WTC11 (cell line): ENCODE data around the gene PDXK. TPM values are rescaled to one million over a fixed set of nuclear protein-coding genes. Genes with fewer than 3 reads are reported as not detected.

Source experiments
- ATAC-seq: fragments of 200-7000 bp; cut with Tn5 transposase; 2 replicates; pipeline ENCODE4 v1.10.0; 2021; ENCODE audit warnings: mild to moderate bottlenecking, moderate library complexity
- CTCF ChIA-PET: fragments of 300-600 bp; sonication (Branson Sonifier 250); formaldehyde crosslinking; loops from one replicate; lab custom pipeline; 2021; ENCODE audit warnings: antibody characterized with exemption; lab: Charles Lee
- POLR2A ChIA-PET: fragments of 350-600 bp; sonication (Branson Sonifier 250); formaldehyde crosslinking; loops from one replicate; lab custom pipeline; 2021; ENCODE audit warnings: antibody characterized with exemption; lab: Charles Lee
- DNase-seq: peaks from one replicate; pipeline ENCODE4 v3.0.0; 2021; ENCODE audit warnings: low spot score
- H3K27ac Mint-ChIP-seq: 2 replicates; pipeline ENCODE4 v1.8.0; 2021; ENCODE audit warnings: mixed read lengths
- H3K27me3 Mint-ChIP-seq: 2 replicates; pipeline ENCODE4 v1.8.0; 2021; ENCODE audit warnings: low read depth, mild to moderate bottlenecking, moderate library complexity, mixed read lengths
- H3K36me3 Mint-ChIP-seq: 2 replicates; pipeline ENCODE4 v1.8.0; 2021; ENCODE audit warnings: mixed read lengths
- H3K4me1 Mint-ChIP-seq: 2 replicates; pipeline ENCODE4 v1.8.0; 2022; ENCODE audit warnings: mixed read lengths
- H3K4me3 Mint-ChIP-seq: 2 replicates; pipeline ENCODE4 v1.8.0; 2021; ENCODE audit warnings: mild to moderate bottlenecking, moderate library complexity, mixed read lengths
- H3K9me3 Mint-ChIP-seq: 2 replicates; pipeline ENCODE4 v1.8.0; 2021; ENCODE audit warnings: mixed read lengths
- AR ChIP-seq: fragments of 250-450 bp; sonication (Bioruptor Pico); IDR thresholded peaks from 2 replicates; pipeline ENCODE4 v1.9.0; 2021; ENCODE audit warnings: mild to moderate bottlenecking
- CREM ChIP-seq: sonication (generic); formaldehyde crosslinking; IDR thresholded peaks from 2 replicates; pipeline ENCODE4 v1.8.1; 2022; ENCODE audit warnings: mild to moderate bottlenecking, missing genetic modification reagents, moderate library complexity
- GTF2I ChIP-seq: fragments of 250-450 bp; sonication (Bioruptor Pico); conservative IDR thresholded peaks from 2 replicates; pipeline ENCODE4 v1.4.0; 2021; ENCODE audit warnings: mild to moderate bottlenecking
- MXD4 ChIP-seq: fragments of 250-450 bp; sonication (Bioruptor Pico); IDR thresholded peaks from 2 replicates; pipeline ENCODE4 v1.8.0; 2021; ENCODE audit warnings: mild to moderate bottlenecking, moderate library complexity, borderline replicate concordance
- TEAD4 ChIP-seq: sonication (generic); formaldehyde crosslinking; IDR thresholded peaks from 2 replicates; pipeline ENCODE4 v1.8.0; 2022; ENCODE audit warnings: mild to moderate bottlenecking, missing genetic modification reagents
- ZNF121 ChIP-seq: sonication (generic); formaldehyde crosslinking; IDR thresholded peaks from 2 replicates; pipeline ENCODE4 v1.8.0; 2023; ENCODE audit warnings: missing genetic modification reagents
- ZNF232 ChIP-seq: sonication (generic); formaldehyde crosslinking; IDR thresholded peaks from 2 replicates; pipeline ENCODE4 v1.8.0; 2022; ENCODE audit warnings: mild to moderate bottlenecking, missing genetic modification reagents
- ZNF263 ChIP-seq: sonication (generic); formaldehyde crosslinking; IDR thresholded peaks from 2 replicates; pipeline ENCODE4 v1.8.1; 2022; ENCODE audit warnings: low read depth, mild to moderate bottlenecking, moderate library complexity, missing genetic modification reagents
- ZNF281 ChIP-seq: sonication (generic); formaldehyde crosslinking; IDR thresholded peaks from 2 replicates; pipeline ENCODE4 v1.8.0; 2023; ENCODE audit warnings: mild to moderate bottlenecking, missing genetic modification reagents
- ZNF416 ChIP-seq: fragments of 250-450 bp; sonication (Bioruptor Pico); IDR thresholded peaks from 2 replicates; pipeline ENCODE4 v1.9.0; 2021; ENCODE audit warnings: mild to moderate bottlenecking, inconsistent platforms
- total RNA-seq: library from RNA; stranded (reverse); gene quantifications from 3 replicates; pipeline ENCODE4 v1.2.3, GENCODE V29; 2021
- TF ChIP-seq, protein P1 (sequence below): sonication (generic); formaldehyde crosslinking; IDR thresholded peaks from 2 replicates; pipeline ENCODE4 v1.8.1; 2023; ENCODE audit warnings: mild to moderate bottlenecking, missing genetic modification reagents
- TF ChIP-seq, protein P2 (sequence below): fragments of 250-450 bp; sonication (Bioruptor Pico); IDR thresholded peaks from 2 replicates; pipeline ENCODE4 v2.1.2; 2022; ENCODE audit warnings: mild to moderate bottlenecking, moderate library complexity
- TF ChIP-seq, protein P3 (sequence below): sonication (generic); formaldehyde crosslinking; IDR thresholded peaks from 2 replicates; pipeline ENCODE4 v1.8.1; 2022; ENCODE audit warnings: low read depth, mild to moderate bottlenecking, moderate library complexity, missing genetic modification reagents, borderline replicate concordance
- TF ChIP-seq, protein P4 (sequence below): sonication (generic); formaldehyde crosslinking; IDR thresholded peaks from 2 replicates; pipeline ENCODE4 v1.8.0; 2023; ENCODE audit warnings: missing genetic modification reagents

PDXK gene
- total RNA-seq, 1 experiment from 2014 or later = 120 TPM

GRCh38 chr21:43758811-43759210 lies 39.9 kb downstream of the PDXK start:
- ChIA-PET POLR2A (no interaction called here), CTCF (interaction anchor here (1.1 kb wide), 1 partner anchor 183 kb away, joined by 4 read pairs; no protein-coding TSS in a partner anchor)
- DNase-seq (no peak), ATAC-seq (no peak)
- no peak overlapping the region for H3K4me3 Mint-ChIP-seq
- peaks cover 42% of the 10 kb centered on the region for H3K36me3 Mint-ChIP-seq
- no peaks in the 10 kb centered on the region for H3K9me3 Mint-ChIP-seq
- TF ChIP-seq, protein P1, sequence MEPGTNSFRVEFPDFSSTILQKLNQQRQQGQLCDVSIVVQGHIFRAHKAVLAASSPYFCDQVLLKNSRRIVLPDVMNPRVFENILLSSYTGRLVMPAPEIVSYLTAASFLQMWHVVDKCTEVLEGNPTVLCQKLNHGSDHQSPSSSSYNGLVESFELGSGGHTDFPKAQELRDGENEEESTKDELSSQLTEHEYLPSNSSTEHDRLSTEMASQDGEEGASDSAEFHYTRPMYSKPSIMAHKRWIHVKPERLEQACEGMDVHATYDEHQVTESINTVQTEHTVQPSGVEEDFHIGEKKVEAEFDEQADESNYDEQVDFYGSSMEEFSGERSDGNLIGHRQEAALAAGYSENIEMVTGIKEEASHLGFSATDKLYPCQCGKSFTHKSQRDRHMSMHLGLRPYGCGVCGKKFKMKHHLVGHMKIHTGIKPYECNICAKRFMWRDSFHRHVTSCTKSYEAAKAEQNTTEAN = no peak
- TF ChIP-seq, protein P2, sequence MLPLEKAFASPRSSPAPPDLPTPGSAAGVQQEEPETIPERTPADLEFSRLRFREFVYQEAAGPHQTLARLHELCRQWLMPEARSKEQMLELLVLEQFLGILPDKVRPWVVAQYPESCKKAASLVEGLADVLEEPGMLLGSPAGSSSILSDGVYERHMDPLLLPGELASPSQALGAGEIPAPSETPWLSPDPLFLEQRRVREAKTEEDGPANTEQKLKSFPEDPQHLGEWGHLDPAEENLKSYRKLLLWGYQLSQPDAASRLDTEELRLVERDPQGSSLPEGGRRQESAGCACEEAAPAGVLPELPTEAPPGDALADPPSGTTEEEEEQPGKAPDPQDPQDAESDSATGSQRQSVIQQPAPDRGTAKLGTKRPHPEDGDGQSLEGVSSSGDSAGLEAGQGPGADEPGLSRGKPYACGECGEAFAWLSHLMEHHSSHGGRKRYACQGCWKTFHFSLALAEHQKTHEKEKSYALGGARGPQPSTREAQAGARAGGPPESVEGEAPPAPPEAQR (CRISPR knock-in tag) = no peak
- no peak for TF ChIP-seq AR (CRISPR knock-in tag)
- TF ChIP-seq, protein P3, sequence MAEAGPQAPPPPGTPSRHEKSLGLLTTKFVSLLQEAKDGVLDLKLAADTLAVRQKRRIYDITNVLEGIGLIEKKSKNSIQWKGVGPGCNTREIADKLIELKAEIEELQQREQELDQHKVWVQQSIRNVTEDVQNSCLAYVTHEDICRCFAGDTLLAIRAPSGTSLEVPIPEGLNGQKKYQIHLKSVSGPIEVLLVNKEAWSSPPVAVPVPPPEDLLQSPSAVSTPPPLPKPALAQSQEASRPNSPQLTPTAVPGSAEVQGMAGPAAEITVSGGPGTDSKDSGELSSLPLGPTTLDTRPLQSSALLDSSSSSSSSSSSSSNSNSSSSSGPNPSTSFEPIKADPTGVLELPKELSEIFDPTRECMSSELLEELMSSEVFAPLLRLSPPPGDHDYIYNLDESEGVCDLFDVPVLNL (CRISPR knock-in tag) = no peak
- TF ChIP-seq ZNF416 = no peak
- TF ChIP-seq ZNF232 = no peak
- TF ChIP-seq, protein P4, sequence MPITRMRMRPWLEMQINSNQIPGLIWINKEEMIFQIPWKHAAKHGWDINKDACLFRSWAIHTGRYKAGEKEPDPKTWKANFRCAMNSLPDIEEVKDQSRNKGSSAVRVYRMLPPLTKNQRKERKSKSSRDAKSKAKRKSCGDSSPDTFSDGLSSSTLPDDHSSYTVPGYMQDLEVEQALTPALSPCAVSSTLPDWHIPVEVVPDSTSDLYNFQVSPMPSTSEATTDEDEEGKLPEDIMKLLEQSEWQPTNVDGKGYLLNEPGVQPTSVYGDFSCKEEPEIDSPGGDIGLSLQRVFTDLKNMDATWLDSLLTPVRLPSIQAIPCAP = no peak
- TF ChIP-seq ZNF121 (CRISPR knock-in tag) = no peak
- no peak for TF ChIP-seq ZNF263 (CRISPR knock-in tag)
- no peaks in the 10 kb centered on the region for H3K27me3 Mint-ChIP-seq
- 0 out of 2 replicates have a peak overlapping the region, but pooled peaks have one; percentile 65 for H3K27ac Mint-ChIP-seq
- no peaks in the 10 kb centered on the region for H3K4me1 Mint-ChIP-seq

GRCh38 chr21:43759651-43760050 lies 40.7 kb downstream of the PDXK start:
- no peak for DNase-seq
- CTCF ChIA-PET = interaction anchor here (1.1 kb wide), 1 partner anchor 182 kb away, joined by 4 read pairs; no protein-coding TSS in a partner anchor
- Mint-ChIP-seq H3K27me3 (no peaks in the 10 kb centered on the region), H3K4me1 (no peaks in the 10 kb centered on the region), H3K4me3 (no peak overlapping the region), H3K9me3 (no peaks in the 10 kb centered on the region), H3K36me3 (peaks cover 34% of the 10 kb centered on the region), H3K27ac (no peak overlapping the region)
- ATAC-seq = no peak
- TF ChIP-seq, protein P3 (CRISPR knock-in tag) = no peak
- TF ChIP-seq TEAD4 (CRISPR knock-in tag) = no peak
- no peak for TF ChIP-seq MXD4
- no peak for TF ChIP-seq CREM
- POLR2A ChIA-PET = no interaction called here

DNA sequence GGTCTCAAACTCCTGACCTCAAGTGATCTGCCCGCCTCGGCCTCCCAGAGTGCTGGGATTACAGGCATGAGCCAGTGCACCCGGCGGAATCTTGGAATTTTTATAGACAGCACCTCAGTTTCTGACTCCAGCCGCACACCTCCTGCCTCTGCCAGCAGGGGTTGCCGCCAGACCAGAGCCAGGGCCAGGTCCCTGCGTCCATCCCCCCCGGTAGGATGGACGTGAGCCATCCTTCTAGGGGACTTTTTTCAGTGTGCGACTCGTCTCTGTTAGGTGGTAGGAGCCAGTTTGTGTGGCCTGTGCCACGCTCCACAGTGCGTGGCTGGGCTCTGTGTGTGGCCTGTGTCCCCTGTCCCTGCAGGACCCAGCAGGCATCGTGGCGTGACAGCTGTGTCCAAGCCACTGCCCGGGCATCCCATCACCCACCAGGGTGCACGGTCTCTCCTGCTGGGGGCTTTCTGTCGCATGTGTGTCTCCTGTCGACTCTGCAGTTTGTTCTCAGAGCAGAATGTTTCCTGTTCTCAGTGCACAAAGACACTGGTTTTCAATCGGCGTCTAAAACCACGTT lies 41.5 kb downstream of the PDXK start:
- H3K9me3 Mint-ChIP-seq = no peaks in the 10 kb centered on the region
- CTCF ChIA-PET = no interaction called here
- no peak overlapping the region for H3K4me3 Mint-ChIP-seq

More for the DNA sequence above, 41.5 kb downstream of the PDXK start:
- DNase-seq (no peak), ATAC-seq (no peak)
- no peaks in the 10 kb centered on the region for H3K27me3 Mint-ChIP-seq
- H3K27ac Mint-ChIP-seq = no peak overlapping the region
- no peak for TF ChIP-seq GTF2I (CRISPR knock-in tag)
- TF ChIP-seq ZNF281 = no peak
- TF ChIP-seq ZNF416 = no peak
- H3K4me1 Mint-ChIP-seq = no peaks in the 10 kb centered on the region
- POLR2A ChIA-PET = no interaction called here
- H3K36me3 Mint-ChIP-seq = peaks cover 31% of the 10 kb centered on the region
